ENCODE measurements around the gene ABHD6.
"Not testable (repeated sequence)": the region's sequence is repeated elsewhere in the genome, so short reads cannot be mapped to it uniquely, and the experiment has no call there.

Gene ABHD6

GRCh38 chr3:58241306-58242044 lies 3.9 kb downstream of the ABHD6 start:
- TF ChIP-seq CTCF (IDR thresholded peaks at IDR 0.05; ENCODE audit: low read depth, low read length, missing control alignments) = no peak
- H3K4me3 ChIP-seq (replicated peaks; ENCODE audit: low read depth, low read length) = no peak overlapping the region
- no peak for DNase-seq (ENCODE audit: extremely low read depth, low read depth)

GRCh38 chr3:58242340-58242739 lies 4.7 kb downstream of the ABHD6 start:
- no peak overlapping the region for H3K4me3 ChIP-seq (replicated peaks; ENCODE audit: low read depth, low read length)
- no peak for TF ChIP-seq CTCF (IDR thresholded peaks at IDR 0.05; ENCODE audit: low read depth, low read length, missing control alignments)
- DNase-seq (ENCODE audit: extremely low read depth, low read depth) = no peak

GRCh38 chr3:58242860-58243259 lies 5.3 kb downstream of the ABHD6 start:
- not testable (repeated sequence) for DNase-seq (ENCODE audit: extremely low read depth, low read depth); H3K4me3 ChIP-seq (replicated peaks; ENCODE audit: low read depth, low read length)

- DNase-seq (ENCODE audit: extremely low read depth, low read depth) = no peak
Observed at GRCh38 chr3:58243976-58244585, 6.5 kb downstream of the ABHD6 start.

GRCh38 chr3:58246148-58247047 lies 8.8 kb downstream of the ABHD6 start:
- no peak overlapping the region for H3K4me3 ChIP-seq (replicated peaks; ENCODE audit: low read depth, low read length)
- no peak for DNase-seq (ENCODE audit: extremely low read depth, low read depth)
- no peak for TF ChIP-seq CTCF (IDR thresholded peaks at IDR 0.05; ENCODE audit: low read depth, low read length, missing control alignments)

More at GRCh38 chr3:58243976-58244585, 6.5 kb downstream of the ABHD6 start:
- TF ChIP-seq CTCF (IDR thresholded peaks at IDR 0.05; ENCODE audit: low read depth, low read length, missing control alignments) = no peak
- H3K4me3 ChIP-seq (replicated peaks; ENCODE audit: low read depth, low read length) = no peak overlapping the region

- DNase-seq (ENCODE audit: extremely low read depth, low read depth) = no peak
- TF ChIP-seq CTCF (IDR thresholded peaks at IDR 0.05; ENCODE audit: low read depth, low read length, missing control alignments) = peak; percentile 26
- H3K4me3 ChIP-seq (replicated peaks; ENCODE audit: low read depth, low read length) = no peak overlapping the region
Observed at GRCh38 chr3:58249358-58250092, 11.9 kb downstream of the ABHD6 start.

Measured in HFF-Myc (cell line).